GM19238 (cell line): ENCODE results near the gene ZNF574.

Source experiments
- DNase-seq: peaks from one replicate; pipeline ENCODE4 v3.0.0; 2011; ENCODE audit warnings: low spot score; ENCODE audit not compliant: insufficient read length

Gene ZNF574

DNA sequence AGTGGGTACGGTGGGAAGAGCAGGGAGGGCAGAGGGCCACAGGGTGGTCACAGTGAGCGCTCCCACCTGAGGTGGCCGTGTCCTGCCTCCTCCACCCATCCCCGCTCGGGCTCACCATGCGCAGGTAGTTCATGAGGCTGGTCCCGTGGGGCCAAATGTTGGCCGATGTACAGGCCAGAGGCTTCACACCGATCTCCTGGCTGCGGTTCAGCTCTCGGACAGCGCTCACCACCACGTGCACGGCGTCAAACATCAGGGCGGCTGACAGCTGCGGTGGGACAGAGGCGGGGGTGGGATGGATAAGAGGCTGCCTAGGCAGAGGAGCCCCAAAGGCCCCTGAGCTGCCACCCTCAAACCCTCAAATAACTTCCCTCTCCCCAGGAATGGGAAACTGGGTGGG lies 21.8 kb upstream of the ZNF574 start:
- no peak for DNase-seq

DNA sequence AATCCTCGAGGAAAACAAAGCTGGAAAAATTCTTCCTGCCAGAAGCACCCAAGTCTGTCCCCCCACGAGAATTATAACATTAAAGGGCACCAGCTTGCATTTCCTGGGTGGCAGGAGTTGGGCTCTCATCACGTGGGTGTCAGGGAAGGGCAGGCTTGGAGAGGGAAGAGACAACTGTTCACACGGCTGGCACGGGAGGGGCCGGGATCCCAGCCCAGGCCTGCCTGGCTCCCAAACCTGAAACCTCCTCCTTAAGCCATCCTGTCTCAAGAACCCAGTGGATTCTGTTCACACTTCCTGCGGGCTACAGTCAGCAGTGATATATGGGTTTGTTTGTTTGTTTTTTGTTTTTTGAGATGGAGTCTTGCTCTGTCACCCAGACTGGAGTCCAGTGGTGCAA lies 18.1 kb upstream of the ZNF574 start:
- DNase-seq: no peak

GRCh38 chr19:42059196-42059595 lies 16.8 kb upstream of the ZNF574 start:
- DNase-seq: no peak

GRCh38 chr19:42060117-42060516 lies 15.8 kb upstream of the ZNF574 start:
- DNase-seq: no peak

GRCh38 chr19:42062381-42062780 lies 13.6 kb upstream of the ZNF574 start:
- no peak for DNase-seq

DNA sequence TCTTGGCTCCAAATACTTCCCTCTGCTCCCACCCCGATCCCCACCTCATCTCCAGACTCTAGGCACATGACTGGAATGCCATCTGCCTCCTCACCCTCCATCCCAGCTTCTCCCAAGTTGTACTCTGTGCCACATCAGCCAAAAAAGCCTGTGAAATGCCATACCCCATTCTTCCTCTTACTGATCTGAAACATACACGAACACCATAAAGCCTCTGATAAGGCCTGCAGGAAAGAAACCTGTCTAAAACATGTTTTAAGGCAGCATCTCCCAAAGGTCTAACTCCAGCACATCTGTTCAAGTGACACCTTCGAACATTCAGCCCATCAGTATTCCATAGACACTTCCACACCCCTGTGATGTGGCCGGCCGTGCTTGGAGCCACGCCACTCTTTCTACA lies 11.5 kb upstream of the ZNF574 start:
- DNase-seq: no peak

GRCh38 chr19:42065051-42065450 lies 10.9 kb upstream of the ZNF574 start:
- no peak for DNase-seq

DNA sequence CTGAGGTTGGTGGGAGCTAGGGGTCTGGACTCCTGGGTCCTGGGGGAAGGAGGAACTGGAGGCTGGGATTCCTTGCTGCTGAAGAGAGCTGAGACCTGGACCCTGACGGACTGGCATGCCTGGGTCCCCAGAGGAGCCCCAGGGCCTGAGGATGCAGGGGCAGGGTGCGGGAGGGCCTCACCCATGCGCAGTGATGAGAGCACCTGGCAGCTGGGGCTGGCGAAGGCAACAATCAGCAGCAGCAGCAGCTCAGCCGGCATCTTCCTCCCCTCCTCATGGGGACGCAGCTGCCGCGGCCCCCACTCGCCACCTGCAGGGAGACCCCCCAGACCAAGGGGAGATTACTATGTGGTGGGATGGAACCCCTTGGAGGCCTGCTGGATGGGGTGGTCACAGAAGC lies 10.5 kb upstream of the ZNF574 start:
- DNase-seq: no peak

GRCh38 chr19:42066075-42066754 lies 9.8 kb upstream of the ZNF574 start:
- DNase-seq: no peak

DNA sequence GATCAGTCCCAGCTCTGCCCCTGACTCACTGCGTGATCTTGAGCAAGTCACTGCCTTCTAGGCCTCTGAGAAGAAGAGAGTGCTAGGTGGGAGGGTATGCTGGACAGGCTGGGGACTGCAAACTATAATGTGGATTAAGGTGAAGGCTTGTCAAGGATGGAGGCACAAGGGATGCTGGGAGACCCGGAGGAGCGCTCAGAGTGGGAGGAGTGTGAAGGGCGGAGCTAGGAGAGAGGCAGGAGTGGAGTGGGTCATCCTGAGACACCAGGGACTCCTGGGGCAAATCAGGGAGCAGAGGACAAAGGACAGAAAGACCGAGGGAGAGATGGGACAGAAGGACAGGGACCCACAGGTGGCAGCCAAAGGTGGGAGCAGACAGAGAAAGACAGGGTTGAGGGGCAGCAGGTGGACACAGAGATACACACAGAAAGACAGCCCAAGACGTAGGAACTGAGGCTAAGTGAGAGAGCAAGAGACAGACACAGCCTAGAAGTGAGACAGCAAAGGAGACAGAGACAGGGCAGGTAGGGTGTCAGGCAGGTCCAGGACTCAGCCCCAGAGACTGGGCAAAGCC lies 8.6 kb upstream of the ZNF574 start:
- no peak for DNase-seq

DNA sequence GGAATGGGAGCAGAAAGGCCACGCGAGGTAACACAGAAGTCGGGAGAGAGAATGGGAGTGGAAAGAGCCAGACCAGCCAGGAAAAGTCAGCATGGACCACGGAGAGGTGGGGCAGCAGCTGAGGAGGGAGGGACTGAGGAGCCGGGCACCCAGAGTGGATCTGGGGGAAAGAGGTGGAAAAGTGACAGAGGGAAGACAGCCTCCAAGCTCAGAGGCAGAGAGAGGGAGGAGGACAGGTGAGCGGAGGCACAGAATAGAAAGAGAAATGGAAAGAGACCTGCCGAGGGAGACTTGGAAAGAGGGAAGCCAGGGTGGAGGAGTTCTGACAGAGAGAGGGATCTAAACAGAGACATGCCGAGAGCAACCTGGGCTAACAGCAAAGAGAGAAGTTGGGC lies 7.6 kb upstream of the ZNF574 start:
- no peak for DNase-seq

DNA sequence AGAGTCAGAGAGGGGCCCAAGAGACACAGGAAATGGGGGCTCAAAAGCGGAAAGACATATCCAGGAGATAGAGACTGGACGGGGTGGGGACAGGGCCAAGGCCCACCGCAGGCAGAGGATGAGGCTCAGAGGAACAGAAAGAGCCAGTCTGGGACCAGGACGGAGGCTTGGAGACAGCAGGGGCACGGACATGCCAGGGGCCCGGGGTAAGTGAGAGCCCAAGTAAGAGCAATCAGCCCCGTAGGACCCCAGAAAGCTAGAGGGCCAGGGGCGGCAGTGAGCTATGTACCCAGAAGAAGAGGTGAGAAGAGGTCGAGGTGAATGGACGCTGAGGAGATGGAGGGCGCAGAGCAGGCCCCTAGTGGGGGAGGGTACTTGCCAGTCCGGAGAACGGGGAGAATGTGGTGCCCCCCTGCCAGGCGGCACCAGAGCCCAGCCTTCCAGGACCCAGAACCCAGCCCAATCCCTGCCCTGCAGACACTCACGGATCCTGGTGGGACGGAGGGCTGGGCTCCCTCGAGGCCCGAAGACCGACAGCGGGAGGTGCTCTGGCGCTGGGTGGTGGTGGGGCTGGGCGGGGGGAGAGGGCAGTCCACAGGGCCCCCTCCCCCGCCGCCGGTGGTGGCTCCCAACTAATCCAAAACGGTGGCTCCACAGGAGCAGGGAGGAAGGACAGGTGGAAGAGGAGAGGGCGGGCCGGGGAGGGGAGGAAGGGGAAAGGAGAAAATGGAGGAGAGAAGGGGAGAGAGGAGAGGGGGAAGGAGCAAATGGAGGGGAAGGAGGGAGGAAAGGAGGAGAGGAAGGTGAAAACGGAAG lies 7.0 kb upstream of the ZNF574 start:
- DNase-seq: no peak

DNA sequence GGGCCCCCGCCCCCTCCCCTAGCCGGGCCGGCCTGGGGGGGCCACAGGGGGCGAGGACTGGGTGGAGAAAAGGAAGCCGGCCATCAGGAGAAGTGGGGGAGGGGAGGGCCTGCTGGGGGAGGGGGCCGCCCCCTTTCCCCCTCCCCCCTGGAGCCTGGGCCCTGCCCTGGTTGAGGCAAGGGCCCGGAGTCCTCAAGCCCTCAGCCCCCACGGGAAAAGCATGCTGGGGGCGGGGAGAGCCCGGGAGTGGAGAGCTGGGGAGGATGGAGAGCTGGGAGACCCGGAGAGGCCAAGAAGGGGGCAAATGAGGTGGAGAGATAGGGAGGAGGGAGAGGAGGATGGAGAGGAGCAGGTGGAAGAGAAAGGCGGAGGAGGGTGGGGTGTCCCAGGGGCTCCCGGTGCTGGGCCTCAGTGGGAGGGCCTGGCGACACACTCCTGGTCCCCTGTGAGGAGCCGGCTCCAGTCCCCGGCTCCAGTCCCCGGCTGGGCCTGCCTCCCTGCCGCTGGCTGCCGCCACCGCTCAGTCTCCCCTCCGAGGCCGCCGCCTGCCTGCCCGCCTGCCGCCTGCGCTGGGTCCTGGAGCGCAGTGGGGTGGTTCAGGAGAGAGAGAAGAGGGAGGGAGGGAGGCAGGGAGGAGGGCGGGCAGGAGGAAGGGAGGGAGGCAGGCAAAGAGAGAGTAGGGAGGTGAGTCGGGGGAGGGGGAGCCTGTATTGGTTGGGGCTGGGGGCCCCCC lies 6.2 kb upstream of the ZNF574 start, which contains the start of gene GRIK5:
Gene GRIK5 (minus strand): TSS at position 588 of the 733 bp plus-strand sequence. CDS start 4,436 bp downstream, outside the sequence.
- DNase-seq: no peak

GRCh38 chr19:42071247-42071646 lies 4.7 kb upstream of the ZNF574 start:
- no peak for DNase-seq

DNA sequence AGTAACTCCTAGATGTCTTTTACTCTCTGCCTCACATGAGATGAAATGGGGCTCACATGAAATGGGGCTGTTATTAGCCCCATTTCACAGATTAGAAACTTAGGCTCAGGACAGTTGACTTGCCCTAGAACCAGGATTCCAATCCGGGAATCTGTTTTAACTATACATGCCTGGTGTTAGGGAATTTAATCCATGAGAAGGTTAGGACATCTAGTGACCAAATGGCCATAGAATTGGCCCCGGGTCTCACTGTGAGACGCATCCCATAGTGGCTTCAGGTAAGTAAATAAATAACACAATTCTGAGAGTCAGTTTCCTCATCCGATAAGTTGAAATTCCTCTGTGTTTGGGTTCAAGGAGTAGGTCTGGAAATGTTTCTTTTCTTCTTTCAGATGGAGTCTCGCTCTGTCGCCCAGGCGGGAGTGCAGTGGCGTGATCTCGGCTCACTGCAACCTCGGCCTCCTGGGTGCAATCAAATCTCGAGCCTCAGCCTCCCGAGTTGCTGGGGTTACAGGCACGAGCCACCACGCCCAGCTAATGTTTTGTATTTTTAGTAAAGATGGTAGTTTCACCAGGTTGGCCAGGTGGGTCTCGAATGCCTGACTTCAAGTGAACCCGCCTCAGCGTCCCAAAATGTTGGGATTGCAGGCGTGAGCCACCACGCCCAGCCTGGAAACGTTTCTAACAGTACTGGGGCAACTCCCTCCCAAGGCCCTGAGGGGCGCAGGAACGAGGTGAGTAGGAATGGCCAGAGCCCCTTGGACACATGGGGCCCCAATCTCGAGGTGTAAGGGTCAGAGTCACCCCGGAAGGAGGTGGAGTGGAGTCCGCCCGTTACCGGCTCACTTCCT lies 1.2 kb upstream of the ZNF574 start:
- DNase-seq: peak; percentile 40

- DNase-seq: peak; percentile 30
Measured at GRCh38 chr19:42075364-42075615, 676 bp upstream of the ZNF574 start.

- DNase-seq: peak; percentile 37
Measured at GRCh38 chr19:42076380-42076944, 496 bp downstream of the ZNF574 start.

DNA sequence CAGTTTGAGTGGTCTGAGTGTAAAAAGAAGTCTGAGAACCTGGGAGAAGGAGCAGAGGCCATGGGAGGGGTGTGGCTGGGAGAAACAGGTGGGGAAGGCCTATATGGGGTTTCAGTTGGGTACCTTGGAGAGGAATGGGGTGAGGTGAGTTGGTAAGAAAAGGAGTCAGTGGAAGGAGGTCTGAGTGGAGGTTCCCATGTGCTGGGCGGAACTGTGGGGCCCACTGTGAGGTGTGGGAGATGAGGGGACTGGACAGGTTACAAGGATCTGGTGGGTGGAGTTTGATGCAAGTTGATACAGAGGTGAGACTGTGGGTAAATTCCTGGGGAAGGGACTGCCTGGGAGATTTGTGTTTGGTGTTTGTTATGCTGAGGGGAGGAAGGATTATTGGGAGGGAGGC lies 2.1 kb downstream of the ZNF574 start:
- no peak for DNase-seq

DNA sequence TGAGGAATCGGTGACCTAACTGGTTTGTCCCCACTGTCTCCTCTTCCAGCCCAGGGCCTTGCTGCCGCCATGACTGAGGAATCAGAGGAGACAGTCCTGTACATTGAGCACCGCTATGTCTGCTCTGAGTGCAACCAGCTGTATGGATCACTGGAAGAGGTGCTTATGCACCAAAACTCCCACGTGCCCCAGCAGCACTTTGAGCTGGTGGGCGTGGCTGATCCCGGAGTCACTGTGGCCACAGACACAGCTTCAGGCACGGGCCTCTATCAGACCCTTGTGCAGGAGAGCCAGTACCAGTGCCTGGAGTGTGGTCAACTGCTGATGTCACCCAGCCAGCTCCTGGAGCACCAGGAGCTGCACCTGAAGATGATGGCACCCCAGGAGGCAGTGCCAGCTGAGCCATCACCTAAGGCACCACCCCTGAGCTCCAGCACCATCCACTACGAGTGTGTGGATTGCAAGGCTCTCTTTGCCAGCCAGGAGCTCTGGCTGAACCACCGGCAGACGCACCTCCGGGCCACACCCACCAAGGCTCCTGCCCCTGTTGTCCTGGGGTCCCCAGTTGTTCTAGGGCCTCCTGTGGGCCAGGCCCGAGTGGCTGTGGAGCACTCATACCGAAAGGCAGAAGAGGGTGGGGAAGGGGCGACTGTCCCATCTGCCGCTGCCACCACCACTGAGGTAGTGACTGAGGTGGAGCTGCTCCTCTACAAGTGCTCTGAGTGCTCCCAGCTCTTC lies 2.7 kb downstream of the ZNF574 start:
- DNase-seq: no peak

- no peak for DNase-seq
Measured at GRCh38 chr19:42079276-42079669, 3.3 kb downstream of the ZNF574 start.
